ENCODE results near the gene NFKB2. TPM values are rescaled to one million over a fixed set of nuclear protein-coding genes. Genes with fewer than 3 reads are reported as not detected.
A peak's percentile ranks its signal among the peaks of the same experiment; 100 is the strongest.

NFKB2 gene
- total and polyA plus RNA-seq, 2 of the 8 experiments (the other 6 are each of a cell fraction or from before 2014, with no cell fraction given) = 20.4 to 31.4 TPM

- TF ChIP-seq SRF (IDR thresholded peaks at IDR 0.05; ENCODE audit: low read depth, low read length) (no peak), TEAD4 (IDR thresholded peaks at IDR 0.05; ENCODE audit: low read depth, low read length) (no peak), BACH1 (IDR thresholded peaks at IDR 0.05; ENCODE audit: low read length) (peak; percentile 8; the same call in 1 of the 2 replicates), SP1 (IDR thresholded peaks at IDR 0.05; ENCODE audit: low read depth, low read length) (0 out of 2 replicates have a peak, but pooled peaks have one; percentile 13), TBP (IDR thresholded peaks at IDR 0.05; ENCODE audit: low read depth, low read length) (no peak), TAF7 (optimal IDR thresholded peaks at IDR 0.05; ENCODE audit: borderline replicate concordance, low read depth, low read length) (no peak), ATF3 (IDR thresholded peaks at IDR 0.05; ENCODE audit: insufficient read depth, low read depth, low read length) (no peak), RAD21 (IDR thresholded peaks at IDR 0.05 in 1 of 2, conservative IDR thresholded peaks at IDR 0.05 in 1 of 2; ENCODE audit: low read depth in 2 of 2, low read length in 2 of 2) (peak; percentile 69 to 81), MAFK (IDR thresholded peaks at IDR 0.05; ENCODE audit: low read depth, low read length) (no peak), CHD2 (IDR thresholded peaks at IDR 0.05; ENCODE audit: low read length) (peak; percentile 6; the same call in 1 of the 2 replicates), POLR2AphosphoS5 (IDR thresholded peaks at IDR 0.05; ENCODE audit: low read depth, low read length) (no peak), GABPA (IDR thresholded peaks at IDR 0.05; ENCODE audit: borderline replicate concordance, insufficient read depth, low read length) (no peak), CHD1 (IDR thresholded peaks at IDR 0.05; ENCODE audit: low read depth, low read length) (no peak), TAF1 (IDR thresholded peaks at IDR 0.05; ENCODE audit: low read depth, low read length) (peak; percentile 64; the same call in 1 of the 2 replicates), YY1 (IDR thresholded peaks at IDR 0.05; ENCODE audit: low read depth, low read length) (peak; percentile 68), POU5F1 (IDR thresholded peaks at IDR 0.05; ENCODE audit: low read depth, low read length) (no peak), SP4 (IDR thresholded peaks at IDR 0.05; ENCODE audit: low read length) (no peak), EGR1 (IDR thresholded peaks at IDR 0.05; ENCODE audit: borderline replicate concordance, low read depth, low read length) (peak; percentile 97), CTBP2 (IDR thresholded peaks at IDR 0.05; ENCODE audit: borderline replicate concordance, insufficient read depth, insufficient read length, low read length) (peak; percentile 23), MAX (IDR thresholded peaks at IDR 0.05) (no peak), SIX5 (IDR thresholded peaks at IDR 0.05; ENCODE audit: low read depth, low read length) (no peak), GTF2F1 (IDR thresholded peaks at IDR 0.05; ENCODE audit: borderline replicate concordance, low read depth, low read length) (peak; percentile 83; the same call in 1 of the 2 replicates), ASH2L (IDR thresholded peaks at IDR 0.05; ENCODE audit: low read length) (peak; percentile 76)
- TF ChIP-seq, protein P1, sequence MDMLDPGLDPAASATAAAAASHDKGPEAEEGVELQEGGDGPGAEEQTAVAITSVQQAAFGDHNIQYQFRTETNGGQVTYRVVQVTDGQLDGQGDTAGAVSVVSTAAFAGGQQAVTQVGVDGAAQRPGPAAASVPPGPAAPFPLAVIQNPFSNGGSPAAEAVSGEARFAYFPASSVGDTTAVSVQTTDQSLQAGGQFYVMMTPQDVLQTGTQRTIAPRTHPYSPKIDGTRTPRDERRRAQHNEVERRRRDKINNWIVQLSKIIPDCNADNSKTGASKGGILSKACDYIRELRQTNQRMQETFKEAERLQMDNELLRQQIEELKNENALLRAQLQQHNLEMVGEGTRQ (IDR thresholded peaks at IDR 0.05; ENCODE audit: low read length) = no peak
Measured at GRCh38 chr10:102394079-102394800, 1.3 kb upstream of the NFKB2 start (continued).
